ENCODE measurements around the gene SLC13A2. TPM values are rescaled to one million over a fixed set of nuclear protein-coding genes. Genes with fewer than 3 reads are reported as not detected.

The SLC13A2 gene
- total and polyA plus RNA-seq, 12 donors: not detected

DNA sequence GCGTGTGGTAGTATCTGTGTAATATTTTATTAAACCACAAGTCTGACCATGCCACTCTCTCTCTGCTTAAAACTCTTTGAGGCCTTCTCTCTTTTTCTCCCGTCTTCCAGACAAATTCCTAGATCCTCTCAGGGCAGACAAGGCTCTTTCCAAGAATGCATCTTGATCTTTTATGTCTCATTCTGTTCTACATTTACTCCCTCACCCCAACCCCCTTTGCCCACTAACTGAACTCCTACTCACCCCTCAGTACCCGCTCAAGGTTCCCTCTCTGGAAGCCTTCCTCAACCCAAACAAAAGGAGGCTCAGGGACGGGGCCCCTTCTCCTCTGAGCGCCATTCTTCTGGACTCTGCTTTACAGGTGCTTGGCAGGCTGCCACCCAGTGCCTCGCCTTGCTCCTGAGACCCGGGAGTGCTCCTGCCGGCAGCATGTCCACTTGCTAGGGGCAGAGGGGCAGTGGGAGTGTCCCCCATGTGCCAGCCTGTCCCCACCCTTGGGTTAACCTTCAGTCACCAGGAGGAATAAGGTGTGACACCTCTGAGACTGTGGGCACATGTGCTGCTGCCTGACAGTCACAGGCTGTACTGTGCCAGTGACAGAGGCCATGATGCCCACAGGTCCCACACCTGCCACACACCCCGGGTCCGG lies 9.2 kb downstream of the SLC13A2 start:
- H3K4me1 ChIP-seq: no peaks in the 10 kb centered on the region
- intact Hi-C loops (cut with DNase I): no loop called here
- no peaks in the 10 kb centered on the region for H3K9me3 ChIP-seq
- H3K27ac ChIP-seq: no peak overlapping the region
- peaks cover 0 to 24% (median 0%) of the 10 kb centered on the region in 7 donors for H3K27me3 ChIP-seq
- H3K4me3 ChIP-seq: no peak overlapping the region
- H3K36me3 ChIP-seq: no peaks in the 10 kb centered on the region
- ATAC-seq (no peak), DNase-seq (no peak)
- TF ChIP-seq CTCF (IDR thresholded peaks at IDR 0.05): no peak
- 78 to 80% methylated on average over 10 of the region's 10 CpGs for WGBS, 2 donors

DNA sequence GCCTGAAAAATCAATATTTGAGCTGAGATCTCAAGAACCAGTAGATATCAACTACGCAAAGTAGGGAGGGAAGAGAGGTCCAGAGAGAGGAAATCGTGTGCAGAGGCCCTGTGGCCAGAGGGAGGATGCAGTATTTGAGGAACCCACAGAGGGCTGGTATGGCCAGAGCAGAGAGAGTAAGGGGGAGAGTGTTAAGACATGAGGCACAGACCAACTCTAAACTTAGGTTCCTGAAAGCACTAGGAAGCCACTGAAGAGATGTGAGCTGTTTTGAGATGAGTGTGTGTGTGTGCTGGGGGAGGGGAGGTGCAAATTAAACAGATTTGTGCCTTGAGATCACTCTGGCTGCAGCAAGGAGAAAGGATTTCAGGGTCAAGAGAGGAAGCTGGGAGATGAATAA lies 10.9 kb downstream of the SLC13A2 start:
- H3K27ac ChIP-seq: no peak overlapping the region
- H3K4me1 ChIP-seq: no peaks in the 10 kb centered on the region
- intact Hi-C loops (cut with DNase I): no loop called here
- no peaks in the 10 kb centered on the region for H3K9me3 ChIP-seq
- H3K4me3 ChIP-seq: no peak overlapping the region
- 48 to 61% methylated on average over 2 of the region's 2 CpGs for WGBS, 2 donors
- no peak for TF ChIP-seq CTCF (IDR thresholded peaks at IDR 0.05)
- no peak for ATAC-seq
- peaks cover 0 to 29% (median 0%) of the 10 kb centered on the region in 7 donors for H3K27me3 ChIP-seq
- H3K36me3 ChIP-seq: no peaks in the 10 kb centered on the region
- no peak for DNase-seq

GRCh38 chr17:28485049-28485448 lies 11.6 kb downstream of the SLC13A2 start:
- no peak for TF ChIP-seq CTCF (IDR thresholded peaks at IDR 0.05)
- Histone ChIP-seq H3K27ac (no peak overlapping the region), H3K4me3 (no peak overlapping the region), H3K27me3 (peaks cover 0 to 29% (median 0%) of the 10 kb centered on the region in 7 donors), H3K9me3 (no peaks in the 10 kb centered on the region), H3K4me1 (no peaks in the 10 kb centered on the region), H3K36me3 (no peaks in the 10 kb centered on the region)
- intact Hi-C loops (cut with DNase I): no loop called here
- DNase-seq (no peak), ATAC-seq (no peak)
- 86 to 87% methylated on average over 3 of the region's 3 CpGs for WGBS, 2 donors

DNA sequence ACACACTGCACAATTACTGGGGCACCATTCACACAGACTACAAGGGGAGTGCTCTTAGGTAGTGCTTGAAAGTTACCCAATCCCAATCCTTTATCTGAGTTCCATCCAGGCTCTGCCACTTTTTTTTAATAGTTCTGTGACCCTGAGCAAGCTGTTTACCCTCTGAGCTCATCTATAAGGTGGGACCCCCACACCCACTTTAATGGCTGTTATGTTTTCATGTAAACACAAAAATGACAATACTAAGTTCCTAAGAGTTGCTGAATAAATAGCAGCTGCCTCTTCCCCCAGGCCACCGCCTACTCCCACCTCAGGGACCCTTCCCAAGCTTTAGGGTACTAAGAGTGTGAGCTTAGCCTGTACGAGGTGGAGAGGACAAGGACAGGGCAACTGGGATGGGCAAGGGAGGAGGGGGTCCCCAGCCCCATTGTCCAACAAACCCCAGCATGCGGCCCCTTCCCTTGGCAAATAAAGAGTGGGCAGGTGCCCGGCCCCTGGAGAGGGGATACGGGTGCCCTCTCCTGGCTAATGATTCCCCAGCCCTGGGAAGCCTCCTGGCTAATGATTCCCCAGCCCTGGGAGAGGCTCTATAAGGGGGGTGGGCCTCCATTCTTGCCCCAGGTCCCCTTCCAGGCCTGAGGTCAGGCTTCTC lies 14.6 kb downstream of the SLC13A2 start:
- Histone ChIP-seq H3K27me3 (peaks cover 0 to 35% (median 4%) of the 10 kb centered on the region in 7 donors), H3K9me3 (no peaks in the 10 kb centered on the region), H3K36me3 (no peaks in the 10 kb centered on the region), H3K27ac (no peak overlapping the region), H3K4me1 (no peaks in the 10 kb centered on the region), H3K4me3 (no peak overlapping the region)
- intact Hi-C loops (cut with DNase I): no loop called here
- no peak for TF ChIP-seq CTCF (IDR thresholded peaks at IDR 0.05)
- 76% methylated on average over 5 of the region's 5 CpGs for WGBS, 2 donors
- DNase-seq: no peak
- ATAC-seq: no peak
